Measurements from ENCODE around the gene SPSB4.
"Not testable (repeated sequence)": the region's sequence is repeated elsewhere in the genome, so short reads cannot be mapped to it uniquely, and the experiment has no call there.

The SPSB4 gene

GRCh38 chr3:141095546-141095937, 44.4 kb downstream of the SPSB4 start:
- DNase-seq (ENCODE audit: low read depth) = no peak

DNA sequence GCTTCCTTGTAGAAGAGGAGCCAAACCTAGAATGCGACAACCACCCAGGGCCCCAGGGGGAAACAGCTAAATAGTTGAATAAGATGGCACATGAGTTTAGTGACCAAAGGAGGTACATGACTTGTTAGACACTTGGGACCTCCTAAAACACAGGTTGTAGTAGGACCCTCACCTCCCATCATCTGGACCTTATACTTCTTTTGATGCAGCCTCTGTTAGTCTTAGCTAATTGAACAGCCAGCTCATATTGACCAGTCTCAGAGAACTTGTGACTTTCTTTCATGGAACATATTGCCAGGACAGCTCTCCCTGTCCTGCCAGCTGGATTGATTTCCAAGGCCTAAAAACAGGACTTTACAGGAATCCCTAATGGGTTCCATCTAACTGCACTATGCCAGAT, 45.0 kb downstream of the SPSB4 start:
- no peak for DNase-seq (ENCODE audit: low read depth)

DNA sequence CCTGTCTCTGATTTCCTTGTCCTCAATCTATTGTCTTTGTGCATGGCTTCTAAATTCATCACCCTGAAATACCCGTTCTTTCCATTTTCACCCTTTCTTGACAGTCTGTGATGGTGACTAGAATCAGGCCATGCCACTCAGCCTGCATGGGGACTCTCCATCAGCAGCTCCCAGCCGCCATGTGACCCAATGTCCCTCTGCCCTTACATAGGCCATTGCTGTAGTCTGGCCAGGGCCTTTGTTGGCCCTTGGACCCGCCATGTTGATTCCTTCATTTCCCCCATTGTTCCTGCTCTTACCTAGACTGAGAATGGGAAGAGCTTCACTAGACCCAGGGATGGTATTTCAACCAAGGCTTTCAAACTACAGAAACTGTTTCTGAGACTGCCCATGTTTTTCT, 45.8 kb downstream of the SPSB4 start:
- DNase-seq (ENCODE audit: low read depth) = no peak

DNA sequence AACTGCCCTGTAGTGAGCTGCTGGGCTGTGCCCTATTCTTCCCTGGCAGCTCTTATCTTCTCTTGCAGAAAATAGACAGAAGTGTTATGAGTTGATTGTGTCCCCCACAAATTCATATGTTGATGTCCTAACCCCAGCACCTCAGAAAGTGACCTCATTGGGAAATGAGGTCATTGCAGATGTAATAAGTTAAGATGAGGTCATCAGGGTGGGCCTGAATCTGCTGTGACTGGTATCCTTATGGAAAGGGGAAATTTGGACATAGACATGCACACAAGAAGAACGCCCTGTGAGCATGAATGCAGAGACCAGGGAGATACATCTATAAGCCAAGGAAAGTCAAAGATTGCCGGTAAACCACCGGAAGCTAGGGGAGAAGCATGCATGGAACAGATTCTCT, 49.0 kb downstream of the SPSB4 start:
- DNase-seq (ENCODE audit: low read depth) = no peak

DNA sequence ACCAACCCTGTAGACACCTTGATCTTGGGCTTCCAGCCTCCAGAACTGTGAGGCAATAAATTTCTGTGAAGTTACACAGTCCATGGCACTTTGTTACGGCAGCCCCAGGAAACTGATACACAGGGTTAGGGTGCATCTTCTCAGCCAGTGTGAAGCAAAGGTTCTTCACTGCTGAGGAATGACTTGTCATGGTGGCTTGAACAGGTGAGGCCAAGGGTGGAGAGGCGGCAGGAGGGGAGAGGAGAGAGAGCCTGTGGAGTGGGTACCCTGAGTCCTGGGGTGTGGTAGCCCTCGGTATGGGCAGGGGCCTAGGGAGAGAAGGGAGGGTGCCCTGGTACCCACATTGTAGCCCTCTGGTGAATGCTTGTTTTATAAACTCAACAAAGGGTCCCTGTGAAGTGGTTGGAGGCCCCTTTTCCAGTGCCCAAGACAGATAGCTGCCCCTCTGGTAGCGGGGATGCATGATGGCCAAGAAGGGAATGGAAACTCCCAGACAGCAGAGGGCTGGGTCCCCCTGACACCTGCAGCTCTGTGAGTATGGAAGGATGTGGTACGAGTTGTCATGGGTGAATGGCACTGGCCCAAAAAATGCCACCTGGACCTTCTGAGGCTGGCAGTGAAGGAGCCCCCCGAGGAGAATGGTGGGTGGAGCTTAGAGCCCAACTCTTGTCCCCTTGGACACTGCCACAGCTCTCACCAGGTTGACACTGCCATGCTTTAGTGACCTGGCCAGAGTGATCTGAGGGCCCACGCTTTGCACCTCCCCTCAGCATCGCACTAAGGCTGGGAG, 49.6 kb downstream of the SPSB4 start:
- no peak for DNase-seq (ENCODE audit: low read depth)

GRCh38 chr3:141102372-141102771, 51.2 kb downstream of the SPSB4 start:
- no peak for DNase-seq (ENCODE audit: low read depth)

- DNase-seq (ENCODE audit: low read depth) = no peak
These were observed 51.9 kb downstream of the SPSB4 start for GRCh38 chr3:141103067-141103466.

DNA sequence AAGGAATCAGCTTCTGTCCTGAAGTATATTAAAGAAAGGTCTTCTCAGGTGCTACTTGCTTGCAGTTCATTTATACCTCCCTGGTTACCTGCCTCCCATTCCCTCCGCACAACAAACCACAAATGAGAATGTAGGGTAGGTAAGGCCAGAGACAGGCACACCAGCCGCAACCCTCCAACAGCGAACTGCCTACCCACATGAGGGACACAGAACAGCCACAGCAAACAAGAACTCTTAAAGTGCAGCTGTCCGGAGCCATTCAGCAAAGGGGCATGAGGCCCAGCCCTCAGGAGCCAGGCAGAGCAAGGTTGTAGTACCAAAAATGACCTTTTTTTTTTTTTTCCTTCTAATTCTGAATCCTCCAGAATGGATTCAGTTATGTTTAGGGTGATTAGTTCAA, 52.4 kb downstream of the SPSB4 start:
- DNase-seq (ENCODE audit: low read depth) = no peak

GRCh38 chr3:141104151-141104821, 53.1 kb downstream of the SPSB4 start:
- no peak for DNase-seq (ENCODE audit: low read depth)

- peak; percentile 48 for DNase-seq (ENCODE audit: low read depth)
These were observed 54.9 kb downstream of the SPSB4 start for GRCh38 chr3:141105828-141106628.

DNA sequence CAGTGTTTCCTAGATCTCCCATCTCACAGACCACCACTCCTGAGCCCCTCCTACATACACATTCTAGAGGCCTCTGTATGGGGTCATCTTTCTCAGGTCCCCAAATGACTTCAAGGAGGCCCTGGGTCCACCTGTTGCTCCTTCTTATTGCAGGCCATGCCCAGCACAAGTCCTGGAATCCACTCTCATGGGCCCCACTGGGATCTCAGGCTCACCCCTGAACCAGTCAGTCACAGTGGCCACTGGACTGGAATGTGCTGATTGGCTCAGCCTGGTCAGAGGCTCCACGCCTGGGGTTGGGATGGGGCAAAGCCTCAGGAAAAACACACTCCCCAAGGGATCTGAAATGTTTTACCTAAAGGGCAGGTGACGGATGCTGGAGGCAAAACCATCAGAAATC, 55.7 kb downstream of the SPSB4 start:
- no peak for DNase-seq (ENCODE audit: low read depth)

GRCh38 chr3:141108039-141108438, 56.9 kb downstream of the SPSB4 start:
- no peak for DNase-seq (ENCODE audit: low read depth)

DNA sequence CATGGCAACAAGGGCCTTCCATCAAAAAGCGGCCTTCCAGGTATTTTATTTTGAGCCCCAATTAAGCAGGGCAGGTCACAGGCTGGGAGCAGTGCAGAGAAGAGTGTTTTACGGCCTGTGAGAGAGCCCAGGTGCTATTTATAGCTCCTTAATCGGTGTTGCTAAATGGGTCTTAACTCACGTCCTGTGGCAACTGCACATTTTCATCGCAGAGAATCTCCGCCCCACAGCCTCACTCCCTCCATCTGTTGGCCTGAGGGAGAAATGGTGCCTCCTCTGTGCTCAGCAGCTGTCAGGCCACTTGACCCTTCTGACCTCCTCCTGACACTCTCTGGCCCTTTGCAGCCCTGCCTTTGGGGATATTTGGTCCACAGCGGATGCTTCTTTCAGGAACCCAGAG, 58.6 kb downstream of the SPSB4 start:
- no peak for DNase-seq (ENCODE audit: low read depth)

- no peak for DNase-seq (ENCODE audit: low read depth)
These were observed 59.2 kb downstream of the SPSB4 start for GRCh38 chr3:141110322-141110721.

DNA sequence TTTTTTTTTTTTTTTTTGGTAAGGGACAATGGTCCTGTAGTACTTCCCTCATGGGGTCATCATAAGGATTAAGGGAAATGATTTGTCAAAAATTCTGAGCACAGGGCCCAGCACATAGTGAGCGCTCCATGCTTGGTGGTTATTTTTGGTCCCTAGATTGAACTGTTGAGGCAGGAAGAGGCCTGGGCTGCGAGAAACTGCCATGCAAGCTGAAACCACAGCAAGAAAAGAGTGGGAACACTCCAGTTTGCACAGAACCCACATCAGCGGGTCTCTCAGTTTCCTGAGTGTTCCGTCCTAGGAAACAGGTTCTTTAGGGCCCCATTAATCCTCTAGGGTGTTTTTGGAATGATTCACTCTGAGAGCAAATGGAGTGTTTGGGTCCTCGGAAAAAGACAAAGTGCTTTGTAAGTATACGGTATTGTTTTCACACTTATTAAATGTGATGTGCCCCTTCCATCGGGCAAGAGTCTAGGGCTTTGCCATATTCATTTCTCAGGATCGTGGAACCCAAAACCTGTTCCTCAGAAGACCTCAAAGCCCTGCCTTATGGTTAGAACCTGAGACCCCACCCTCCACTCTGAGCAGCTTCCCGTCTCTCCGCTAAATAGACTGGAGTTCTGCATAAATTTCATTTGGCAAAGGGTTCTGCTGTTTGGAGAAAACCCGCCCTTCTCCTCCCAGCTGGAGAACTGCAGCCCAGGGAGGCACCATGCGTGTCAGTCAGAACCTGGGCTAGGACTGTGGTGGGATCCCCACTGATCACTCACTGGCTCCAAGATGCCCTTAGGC, 60.4 kb downstream of the SPSB4 start:
- DNase-seq (ENCODE audit: low read depth) = no peak

DNA sequence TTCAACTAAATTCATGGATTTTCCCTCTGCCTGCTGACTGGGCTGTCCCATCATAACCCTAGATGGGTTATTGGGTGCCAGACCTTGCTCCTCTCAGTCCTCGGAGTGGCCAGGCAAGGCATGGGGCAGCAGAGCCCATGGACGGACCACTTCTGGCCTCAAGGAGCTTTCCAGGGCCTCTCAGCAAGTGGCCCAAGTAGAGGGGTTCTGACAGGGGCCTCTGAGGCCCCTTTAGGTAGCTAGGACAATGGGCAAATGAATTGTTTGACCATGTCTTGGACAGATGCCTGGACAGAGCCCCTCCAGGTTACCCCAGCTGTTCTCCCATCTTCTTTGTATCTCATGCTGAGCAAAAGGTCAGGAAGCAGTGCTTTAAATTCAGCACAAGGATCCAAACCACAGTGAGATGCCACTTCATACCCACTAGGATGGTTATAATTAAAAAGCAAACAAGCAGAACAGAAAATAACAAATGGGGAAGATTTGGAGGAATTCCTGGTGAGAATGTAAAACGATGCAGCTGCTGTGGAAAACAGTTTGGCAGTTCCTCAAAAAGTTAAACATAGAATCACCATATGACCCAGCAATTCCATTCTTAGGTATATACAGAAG, 61.6 kb downstream of the SPSB4 start:
- DNase-seq (ENCODE audit: low read depth) = no peak

- DNase-seq (ENCODE audit: low read depth) = not testable (repeated sequence)
These were observed 62.5 kb downstream of the SPSB4 start for GRCh38 chr3:141113680-141114079.

- no peak for DNase-seq (ENCODE audit: low read depth)
These were observed 63.1 kb downstream of the SPSB4 start for GRCh38 chr3:141114179-141114745.

GRCh38 chr3:141114816-141115460, 63.8 kb downstream of the SPSB4 start:
- no peak for DNase-seq (ENCODE audit: low read depth)

- no peak for DNase-seq (ENCODE audit: low read depth)
These were observed 64.8 kb downstream of the SPSB4 start for GRCh38 chr3:141115789-141116541.

Measured in stimulated activated CD8-positive, alpha-beta memory T cell treated with anti-CD3 and anti-CD28 coated beads, Interleukin-12 subunit alpha, Interleukin-12 subunit beta, amount 100 ng/mL, for 1 hour (primary cell).